ENCODE data around the gene CDC42BPB.

DNA sequence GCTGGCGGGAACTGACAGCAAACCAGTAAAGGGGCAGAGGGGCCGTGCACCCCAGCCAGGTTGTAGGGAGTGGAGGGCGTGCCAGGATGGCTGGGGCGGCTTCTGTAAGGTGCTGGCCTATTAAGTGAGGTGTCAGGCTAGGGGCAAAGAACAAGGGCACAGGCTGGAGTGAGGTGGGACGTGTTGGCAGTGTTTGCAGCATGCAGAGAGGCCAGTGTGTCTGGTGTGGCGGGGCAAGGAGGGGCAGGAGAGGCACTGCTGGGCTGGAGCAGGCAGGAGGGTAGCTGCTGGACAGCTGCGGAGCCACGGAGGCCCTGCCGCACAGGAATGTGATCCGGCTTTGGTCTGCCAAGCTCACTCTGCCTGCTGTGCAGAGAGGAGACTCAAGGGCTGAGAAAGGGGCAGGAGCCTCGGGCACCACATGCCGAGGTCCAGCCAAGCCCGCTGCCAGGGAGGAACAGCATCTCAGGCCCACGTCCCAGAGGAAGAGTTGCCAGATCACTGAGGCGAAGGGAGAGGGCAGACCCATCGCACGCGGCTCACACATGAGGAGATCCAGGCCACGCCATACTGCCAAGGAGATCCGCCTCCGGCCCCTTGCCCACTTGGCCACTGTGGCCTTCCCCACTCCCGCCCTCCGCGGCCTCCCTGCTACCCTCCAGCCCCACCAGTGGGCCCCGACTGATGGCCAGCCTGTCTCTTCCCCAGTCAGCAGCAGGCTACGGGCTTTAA, 88.1 kb downstream of the CDC42BPB start:
- TF ChIP-seq ZBTB21 (CRISPR knock-in tag; IDR thresholded peaks at IDR 0.05; ENCODE audit: borderline replicate concordance) (no peak), NR2C2 (CRISPR knock-in tag; IDR thresholded peaks at IDR 0.05) (no peak), SP1 (CRISPR knock-in tag; conservative IDR thresholded peaks at IDR 0.05) (no peak), TEAD4 (CRISPR knock-in tag; IDR thresholded peaks at IDR 0.05) (no peak)
- TF ChIP-seq, protein P1, sequence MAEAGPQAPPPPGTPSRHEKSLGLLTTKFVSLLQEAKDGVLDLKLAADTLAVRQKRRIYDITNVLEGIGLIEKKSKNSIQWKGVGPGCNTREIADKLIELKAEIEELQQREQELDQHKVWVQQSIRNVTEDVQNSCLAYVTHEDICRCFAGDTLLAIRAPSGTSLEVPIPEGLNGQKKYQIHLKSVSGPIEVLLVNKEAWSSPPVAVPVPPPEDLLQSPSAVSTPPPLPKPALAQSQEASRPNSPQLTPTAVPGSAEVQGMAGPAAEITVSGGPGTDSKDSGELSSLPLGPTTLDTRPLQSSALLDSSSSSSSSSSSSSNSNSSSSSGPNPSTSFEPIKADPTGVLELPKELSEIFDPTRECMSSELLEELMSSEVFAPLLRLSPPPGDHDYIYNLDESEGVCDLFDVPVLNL (CRISPR knock-in tag; IDR thresholded peaks at IDR 0.05; ENCODE audit: borderline replicate concordance, low read depth): no peak
- TF ChIP-seq, protein P2, sequence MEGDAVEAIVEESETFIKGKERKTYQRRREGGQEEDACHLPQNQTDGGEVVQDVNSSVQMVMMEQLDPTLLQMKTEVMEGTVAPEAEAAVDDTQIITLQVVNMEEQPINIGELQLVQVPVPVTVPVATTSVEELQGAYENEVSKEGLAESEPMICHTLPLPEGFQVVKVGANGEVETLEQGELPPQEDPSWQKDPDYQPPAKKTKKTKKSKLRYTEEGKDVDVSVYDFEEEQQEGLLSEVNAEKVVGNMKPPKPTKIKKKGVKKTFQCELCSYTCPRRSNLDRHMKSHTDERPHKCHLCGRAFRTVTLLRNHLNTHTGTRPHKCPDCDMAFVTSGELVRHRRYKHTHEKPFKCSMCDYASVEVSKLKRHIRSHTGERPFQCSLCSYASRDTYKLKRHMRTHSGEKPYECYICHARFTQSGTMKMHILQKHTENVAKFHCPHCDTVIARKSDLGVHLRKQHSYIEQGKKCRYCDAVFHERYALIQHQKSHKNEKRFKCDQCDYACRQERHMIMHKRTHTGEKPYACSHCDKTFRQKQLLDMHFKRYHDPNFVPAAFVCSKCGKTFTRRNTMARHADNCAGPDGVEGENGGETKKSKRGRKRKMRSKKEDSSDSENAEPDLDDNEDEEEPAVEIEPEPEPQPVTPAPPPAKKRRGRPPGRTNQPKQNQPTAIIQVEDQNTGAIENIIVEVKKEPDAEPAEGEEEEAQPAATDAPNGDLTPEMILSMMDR (IDR thresholded peaks at IDR 0.05): no peak
- TF ChIP-seq, protein P3, sequence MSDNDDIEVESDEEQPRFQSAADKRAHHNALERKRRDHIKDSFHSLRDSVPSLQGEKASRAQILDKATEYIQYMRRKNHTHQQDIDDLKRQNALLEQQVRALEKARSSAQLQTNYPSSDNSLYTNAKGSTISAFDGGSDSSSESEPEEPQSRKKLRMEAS (CRISPR knock-in tag; IDR thresholded peaks at IDR 0.05): no peak
- TF ChIP-seq, protein P4, sequence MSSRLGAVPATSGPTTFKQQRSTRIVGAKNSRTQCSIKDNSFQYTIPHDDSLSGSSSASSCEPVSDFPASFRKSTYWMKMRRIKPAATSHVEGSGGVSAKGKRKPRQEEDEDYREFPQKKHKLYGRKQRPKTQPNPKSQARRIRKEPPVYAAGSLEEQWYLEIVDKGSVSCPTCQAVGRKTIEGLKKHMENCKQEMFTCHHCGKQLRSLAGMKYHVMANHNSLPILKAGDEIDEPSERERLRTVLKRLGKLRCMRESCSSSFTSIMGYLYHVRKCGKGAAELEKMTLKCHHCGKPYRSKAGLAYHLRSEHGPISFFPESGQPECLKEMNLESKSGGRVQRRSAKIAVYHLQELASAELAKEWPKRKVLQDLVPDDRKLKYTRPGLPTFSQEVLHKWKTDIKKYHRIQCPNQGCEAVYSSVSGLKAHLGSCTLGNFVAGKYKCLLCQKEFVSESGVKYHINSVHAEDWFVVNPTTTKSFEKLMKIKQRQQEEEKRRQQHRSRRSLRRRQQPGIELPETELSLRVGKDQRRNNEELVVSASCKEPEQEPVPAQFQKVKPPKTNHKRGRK (CRISPR knock-in tag; IDR thresholded peaks at IDR 0.05; ENCODE audit: borderline replicate concordance): no peak
- TF ChIP-seq, protein P5, sequence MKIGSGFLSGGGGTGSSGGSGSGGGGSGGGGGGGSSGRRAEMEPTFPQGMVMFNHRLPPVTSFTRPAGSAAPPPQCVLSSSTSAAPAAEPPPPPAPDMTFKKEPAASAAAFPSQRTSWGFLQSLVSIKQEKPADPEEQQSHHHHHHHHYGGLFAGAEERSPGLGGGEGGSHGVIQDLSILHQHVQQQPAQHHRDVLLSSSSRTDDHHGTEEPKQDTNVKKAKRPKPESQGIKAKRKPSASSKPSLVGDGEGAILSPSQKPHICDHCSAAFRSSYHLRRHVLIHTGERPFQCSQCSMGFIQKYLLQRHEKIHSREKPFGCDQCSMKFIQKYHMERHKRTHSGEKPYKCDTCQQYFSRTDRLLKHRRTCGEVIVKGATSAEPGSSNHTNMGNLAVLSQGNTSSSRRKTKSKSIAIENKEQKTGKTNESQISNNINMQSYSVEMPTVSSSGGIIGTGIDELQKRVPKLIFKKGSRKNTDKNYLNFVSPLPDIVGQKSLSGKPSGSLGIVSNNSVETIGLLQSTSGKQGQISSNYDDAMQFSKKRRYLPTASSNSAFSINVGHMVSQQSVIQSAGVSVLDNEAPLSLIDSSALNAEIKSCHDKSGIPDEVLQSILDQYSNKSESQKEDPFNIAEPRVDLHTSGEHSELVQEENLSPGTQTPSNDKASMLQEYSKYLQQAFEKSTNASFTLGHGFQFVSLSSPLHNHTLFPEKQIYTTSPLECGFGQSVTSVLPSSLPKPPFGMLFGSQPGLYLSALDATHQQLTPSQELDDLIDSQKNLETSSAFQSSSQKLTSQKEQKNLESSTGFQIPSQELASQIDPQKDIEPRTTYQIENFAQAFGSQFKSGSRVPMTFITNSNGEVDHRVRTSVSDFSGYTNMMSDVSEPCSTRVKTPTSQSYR (CRISPR knock-in tag; IDR thresholded peaks at IDR 0.05): no peak

All from WTC11 (cell line).